Colonic mucosa (tissue), 4 donors: ENCODE data around the gene BRD4. TPM values are rescaled to one million over a fixed set of nuclear protein-coding genes. Genes with fewer than 3 reads are reported as not detected.

Experiments used
- DNase-seq: peaks from one replicate; pipeline ENCODE4 v3.0.0-alpha.2; 2020
- H3K27ac ChIP-seq: fragments of 200-600 bp; one replicate; pipeline ENCODE4 v1.8.0; 2021
- H3K27me3 ChIP-seq: fragments of 200-600 bp; one replicate; pipeline ENCODE4 v1.8.0; 2021
- H3K36me3 ChIP-seq: fragments of 200-600 bp; one replicate; pipeline ENCODE4 v1.8.0; 2021
- H3K4me1 ChIP-seq: fragments of 200-600 bp; one replicate; pipeline ENCODE4 v1.8.0; 2021; ENCODE audit warnings: mild to moderate bottlenecking
- H3K4me3 ChIP-seq: fragments of 200-600 bp; one replicate; pipeline ENCODE4 v1.8.0; 2021
- H3K9ac ChIP-seq, 2 donors: one replicate each; pipeline ENCODE4 v1.7.0; 2013; ENCODE audit warnings: control low read depth in 2 of 2, low read depth in 2 of 2, low read length in 2 of 2
- H3K9me3 ChIP-seq: fragments of 200-600 bp; one replicate; pipeline ENCODE4 v1.8.0; 2021
- intact Hi-C: fragments of 100-400 bp; cut with DNase I; formaldehyde crosslinking; loops from one replicate; pipeline ENCODE4 v1.14.1; 2022
- total RNA-seq, 2 donors: library from RNA; stranded (reverse); fragmentation: NEBNext Ultra II Directional in 1 of 2; extraction: Animal tissue kit (Norgen Biotek cat#: 25700) in 1 of 2; gene quantifications; one replicate each; pipeline ENCODE4 v1.2.1, GENCODE V29; 2021
- TF ChIP-seq, protein P1 (sequence below): fragments of 200-600 bp; IDR thresholded peaks from one replicate; pipeline ENCODE4 v1.8.0; 2022; ENCODE audit warnings: antibody characterized with exemption, mild to moderate bottlenecking
- donor health status: healthy.
- donor health status: DM: no; HTN: no; CAD: no.
- donor health status: DM: no; HTN: no; CAD: no.

The BRD4 gene
- total RNA-seq, 2 donors from 2014 or later, result 67.2 to 82.7 TPM

DNA sequence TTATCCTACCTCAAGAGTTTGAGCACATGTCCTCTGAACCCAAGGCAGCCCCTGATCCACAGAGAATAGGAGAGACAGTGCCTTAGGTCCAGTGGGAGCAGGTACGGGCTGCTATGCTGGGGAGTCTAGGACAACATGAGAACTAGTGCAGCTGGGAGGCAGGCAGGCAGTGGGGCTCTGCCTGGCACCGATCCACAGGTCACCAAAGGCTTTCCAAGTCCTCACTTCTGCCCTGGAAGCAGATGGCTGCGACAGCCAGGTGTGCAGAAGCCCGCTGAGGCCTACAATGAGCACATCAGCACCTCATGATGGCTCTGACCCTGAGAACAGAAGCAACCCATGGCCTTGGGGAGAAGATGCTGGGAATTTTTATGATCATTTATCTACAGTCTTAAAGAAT lies 70.3 kb downstream of the BRD4 start:
- H3K27me3 ChIP-seq, result no peaks in the 10 kb centered on the region
- DNase-seq, result no peak
- H3K36me3 ChIP-seq, result peaks cover 20% of the 10 kb centered on the region
- H3K4me1 ChIP-seq, result no peaks in the 10 kb centered on the region
- intact Hi-C loops, result loop anchor here (10.0 kb wide), 2 partner anchors 113 to 293 kb away; partner anchors contain the start of gene AKAP8
- no peak overlapping the region for H3K4me3 ChIP-seq
- no peak overlapping the region for H3K9ac ChIP-seq
- H3K27ac ChIP-seq, result no peak overlapping the region
- H3K9me3 ChIP-seq, result no peaks in the 10 kb centered on the region
- TF ChIP-seq, protein P1, sequence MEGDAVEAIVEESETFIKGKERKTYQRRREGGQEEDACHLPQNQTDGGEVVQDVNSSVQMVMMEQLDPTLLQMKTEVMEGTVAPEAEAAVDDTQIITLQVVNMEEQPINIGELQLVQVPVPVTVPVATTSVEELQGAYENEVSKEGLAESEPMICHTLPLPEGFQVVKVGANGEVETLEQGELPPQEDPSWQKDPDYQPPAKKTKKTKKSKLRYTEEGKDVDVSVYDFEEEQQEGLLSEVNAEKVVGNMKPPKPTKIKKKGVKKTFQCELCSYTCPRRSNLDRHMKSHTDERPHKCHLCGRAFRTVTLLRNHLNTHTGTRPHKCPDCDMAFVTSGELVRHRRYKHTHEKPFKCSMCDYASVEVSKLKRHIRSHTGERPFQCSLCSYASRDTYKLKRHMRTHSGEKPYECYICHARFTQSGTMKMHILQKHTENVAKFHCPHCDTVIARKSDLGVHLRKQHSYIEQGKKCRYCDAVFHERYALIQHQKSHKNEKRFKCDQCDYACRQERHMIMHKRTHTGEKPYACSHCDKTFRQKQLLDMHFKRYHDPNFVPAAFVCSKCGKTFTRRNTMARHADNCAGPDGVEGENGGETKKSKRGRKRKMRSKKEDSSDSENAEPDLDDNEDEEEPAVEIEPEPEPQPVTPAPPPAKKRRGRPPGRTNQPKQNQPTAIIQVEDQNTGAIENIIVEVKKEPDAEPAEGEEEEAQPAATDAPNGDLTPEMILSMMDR, result no peak

DNA sequence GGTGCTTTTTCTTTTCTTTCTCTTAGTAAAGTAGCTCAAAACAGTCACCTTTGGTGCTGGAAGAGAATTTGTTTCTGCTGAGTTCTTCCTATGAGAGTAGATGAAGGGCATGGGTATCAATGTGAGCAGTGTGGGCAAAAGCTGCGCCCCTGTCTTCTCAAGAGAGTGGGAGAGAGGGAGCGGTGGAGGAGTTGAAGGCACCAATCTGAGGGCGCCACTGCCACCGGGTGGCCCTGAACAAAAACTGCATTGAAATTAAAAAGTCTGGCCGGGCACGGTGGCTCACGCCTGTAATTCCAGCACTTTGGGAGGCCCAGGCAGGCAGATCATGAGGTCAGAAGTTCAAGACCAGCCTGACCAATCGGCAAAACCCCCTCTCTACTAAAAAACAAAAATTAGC lies 71.4 kb downstream of the BRD4 start:
- H3K4me1 ChIP-seq, result no peaks in the 10 kb centered on the region
- no peak for DNase-seq
- no peaks in the 10 kb centered on the region for H3K27me3 ChIP-seq
- H3K36me3 ChIP-seq, result peaks cover 20% of the 10 kb centered on the region
- H3K27ac ChIP-seq, result no peak overlapping the region
- TF ChIP-seq, protein P1, result no peak
- H3K9me3 ChIP-seq, result no peaks in the 10 kb centered on the region
- intact Hi-C loops, result loop anchor here (10.0 kb wide), 2 partner anchors 114 to 294 kb away; partner anchors contain the start of gene AKAP8
- no peak overlapping the region for H3K4me3 ChIP-seq
- no peak overlapping the region for H3K9ac ChIP-seq

DNA sequence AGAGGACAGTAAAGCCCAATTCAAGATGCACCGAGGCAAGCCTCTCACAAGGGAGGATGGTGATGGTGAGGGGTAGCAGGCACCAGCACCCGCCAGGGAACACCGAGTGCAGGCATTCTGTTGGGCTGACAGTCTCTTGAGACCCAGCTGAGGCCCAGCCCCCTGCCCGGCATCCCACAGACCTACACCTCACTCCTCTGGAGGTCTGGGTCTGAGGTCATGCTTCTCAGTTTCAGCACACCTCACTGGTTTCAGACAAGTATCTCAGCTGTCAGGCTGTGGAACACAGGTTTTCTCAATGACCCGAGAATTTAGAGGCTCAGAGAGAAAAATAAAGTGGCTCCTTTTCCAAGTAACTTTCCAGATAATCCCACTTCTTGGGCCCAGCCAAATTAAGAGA lies 72.4 kb downstream of the BRD4 start:
- peaks cover 26% of the 10 kb centered on the region for H3K36me3 ChIP-seq
- no peak overlapping the region for H3K4me3 ChIP-seq
- DNase-seq, result no peak
- H3K9ac ChIP-seq, result no peak overlapping the region
- no peaks in the 10 kb centered on the region for H3K27me3 ChIP-seq
- TF ChIP-seq, protein P1, result no peak
- no peaks in the 10 kb centered on the region for H3K9me3 ChIP-seq
- H3K4me1 ChIP-seq, result no peaks in the 10 kb centered on the region
- intact Hi-C loops, result loop anchor here (10.0 kb wide), 2 partner anchors 115 to 295 kb away; partner anchors contain the start of gene AKAP8
- H3K27ac ChIP-seq, result no peak overlapping the region

DNA sequence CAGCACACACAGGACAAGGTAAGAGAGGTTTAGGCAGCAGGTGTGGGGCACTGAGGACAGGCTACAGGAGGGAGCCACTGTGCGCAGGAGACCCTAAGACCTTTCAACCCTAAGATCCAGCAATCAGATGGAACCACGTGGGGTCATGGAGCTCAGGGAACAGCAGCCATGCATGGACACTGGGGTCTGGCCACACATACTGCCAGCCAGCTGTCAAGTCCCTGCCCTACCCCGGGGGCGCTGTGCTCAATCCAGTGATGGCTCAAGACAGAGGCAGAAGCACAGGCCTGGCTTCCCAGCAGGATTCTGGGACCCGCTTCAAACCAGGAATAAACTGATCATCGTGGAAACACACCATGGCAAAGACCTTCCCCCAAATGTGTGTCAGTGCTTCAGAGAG lies 74.6 kb downstream of the BRD4 start:
- Histone ChIP-seq H3K36me3 (peaks cover 22% of the 10 kb centered on the region), H3K4me3 (no peak overlapping the region), H3K9ac (no peak overlapping the region), H3K27ac (no peak overlapping the region), H3K27me3 (no peaks in the 10 kb centered on the region), H3K9me3 (no peaks in the 10 kb centered on the region), H3K4me1 (no peaks in the 10 kb centered on the region)
- intact Hi-C loops, result no loop called here
- DNase-seq, result no peak
- TF ChIP-seq, protein P1, result no peak

DNA sequence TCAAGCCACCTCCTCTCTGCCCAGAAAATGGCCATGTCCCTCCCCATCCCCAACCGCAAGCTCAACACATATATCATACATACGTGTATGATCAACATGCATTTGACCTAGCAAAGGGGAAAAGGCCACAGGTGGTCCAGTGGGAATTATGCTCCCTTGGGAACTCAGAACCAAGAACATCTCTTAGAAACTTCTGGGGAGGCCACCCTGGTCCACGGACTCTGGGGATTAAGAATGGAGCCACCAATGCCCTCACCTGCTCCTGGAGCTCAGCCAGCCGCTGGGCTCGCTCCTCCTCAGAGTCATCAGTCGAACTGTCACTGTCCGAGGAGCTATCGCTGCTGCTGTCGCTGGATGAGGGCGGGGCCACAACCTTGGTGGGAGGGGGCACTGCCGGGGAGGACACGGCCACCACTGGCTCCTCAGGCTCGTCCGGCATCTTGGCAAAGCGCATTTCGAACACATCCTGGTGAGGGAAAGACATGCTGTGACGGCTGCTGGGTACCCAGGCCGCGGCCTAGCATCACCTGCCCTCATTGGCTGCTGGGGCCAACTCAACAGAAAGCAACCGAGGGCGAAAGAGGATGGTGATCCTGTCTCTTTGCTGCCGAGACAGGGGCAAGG lies 75.5 kb downstream of the BRD4 start:
- no peaks in the 10 kb centered on the region for H3K4me1 ChIP-seq
- H3K9me3 ChIP-seq, result no peaks in the 10 kb centered on the region
- TF ChIP-seq, protein P1, result no peak
- H3K4me3 ChIP-seq, result no peak overlapping the region
- intact Hi-C loops, result no loop called here
- H3K36me3 ChIP-seq, result peaks cover 22% of the 10 kb centered on the region
- H3K27ac ChIP-seq, result no peak overlapping the region
- no peak for DNase-seq
- no peak overlapping the region for H3K9ac ChIP-seq
- H3K27me3 ChIP-seq, result no peaks in the 10 kb centered on the region
